ENCODE results near the gene PDZD7. TPM values are rescaled to one million over a fixed set of nuclear protein-coding genes. Genes with fewer than 3 reads are reported as not detected.
A peak's percentile ranks its signal among the peaks of the same experiment; 100 is the strongest.

Gene PDZD7
- total and polyA plus RNA-seq, 9 of the 15 experiments (the other 6 are each of a cell fraction or from before 2014, with no cell fraction given): 0.04 to 0.24 (median 0.08) TPM; not detected in 3

DNA sequence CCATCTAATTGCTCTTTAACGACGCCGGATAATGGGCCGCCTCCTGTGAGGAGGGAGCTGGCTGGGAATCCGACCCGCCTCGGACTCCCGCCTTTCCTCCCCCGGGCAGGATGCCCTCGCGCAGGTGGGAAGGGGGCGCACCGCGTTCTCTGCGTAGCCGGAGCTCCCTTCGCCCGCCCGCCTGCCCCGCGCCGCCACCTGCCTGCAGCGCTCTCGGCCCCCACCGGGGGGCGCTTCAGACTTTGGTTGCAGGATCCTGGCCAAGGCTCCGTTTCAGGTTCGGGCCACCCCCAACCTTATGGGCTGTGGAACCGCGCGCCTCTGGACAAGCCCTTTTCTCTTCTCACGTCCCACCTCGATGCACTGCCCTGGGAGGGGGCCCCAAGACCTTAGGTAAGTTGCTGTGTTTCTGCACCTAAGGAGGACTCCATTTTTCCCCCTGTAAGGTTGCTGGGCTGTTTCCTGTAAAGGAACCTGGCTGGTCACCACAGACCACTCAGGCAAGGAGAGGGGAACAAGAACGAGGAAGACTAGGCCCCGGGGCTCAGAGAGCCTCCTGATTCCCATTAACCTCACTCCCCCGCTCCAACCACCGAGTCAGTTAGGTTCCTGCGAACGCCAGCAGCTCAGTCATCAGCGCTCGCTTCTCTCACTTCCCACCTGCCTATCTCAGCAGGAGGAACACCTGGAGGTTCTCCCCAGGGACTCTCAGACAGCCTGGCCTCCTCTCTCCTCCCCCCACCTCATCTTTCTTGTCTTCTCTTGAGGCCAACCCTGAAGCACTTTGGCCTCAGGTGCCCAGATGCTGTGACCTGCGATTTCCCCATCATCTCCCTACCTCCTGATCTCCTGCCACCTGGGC lies 19.5 kb upstream of the PDZD7 start (continued):
- no peak for TF ChIP-seq EGR1 (conservative IDR thresholded peaks at IDR 0.05)
- TF ChIP-seq, protein P1, sequence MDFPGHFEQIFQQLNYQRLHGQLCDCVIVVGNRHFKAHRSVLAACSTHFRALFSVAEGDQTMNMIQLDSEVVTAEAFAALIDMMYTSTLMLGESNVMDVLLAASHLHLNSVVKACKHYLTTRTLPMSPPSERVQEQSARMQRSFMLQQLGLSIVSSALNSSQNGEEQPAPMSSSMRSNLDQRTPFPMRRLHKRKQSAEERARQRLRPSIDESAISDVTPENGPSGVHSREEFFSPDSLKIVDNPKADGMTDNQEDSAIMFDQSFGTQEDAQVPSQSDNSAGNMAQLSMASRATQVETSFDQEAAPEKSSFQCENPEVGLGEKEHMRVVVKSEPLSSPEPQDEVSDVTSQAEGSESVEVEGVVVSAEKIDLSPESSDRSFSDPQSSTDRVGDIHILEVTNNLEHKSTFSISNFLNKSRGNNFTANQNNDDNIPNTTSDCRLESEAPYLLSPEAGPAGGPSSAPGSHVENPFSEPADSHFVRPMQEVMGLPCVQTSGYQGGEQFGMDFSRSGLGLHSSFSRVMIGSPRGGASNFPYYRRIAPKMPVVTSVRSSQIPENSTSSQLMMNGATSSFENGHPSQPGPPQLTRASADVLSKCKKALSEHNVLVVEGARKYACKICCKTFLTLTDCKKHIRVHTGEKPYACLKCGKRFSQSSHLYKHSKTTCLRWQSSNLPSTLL (IDR thresholded peaks at IDR 0.05): no peak
- TF ChIP-seq NFIC (IDR thresholded peaks at IDR 0.05): no peak
- TF ChIP-seq, protein P2, sequence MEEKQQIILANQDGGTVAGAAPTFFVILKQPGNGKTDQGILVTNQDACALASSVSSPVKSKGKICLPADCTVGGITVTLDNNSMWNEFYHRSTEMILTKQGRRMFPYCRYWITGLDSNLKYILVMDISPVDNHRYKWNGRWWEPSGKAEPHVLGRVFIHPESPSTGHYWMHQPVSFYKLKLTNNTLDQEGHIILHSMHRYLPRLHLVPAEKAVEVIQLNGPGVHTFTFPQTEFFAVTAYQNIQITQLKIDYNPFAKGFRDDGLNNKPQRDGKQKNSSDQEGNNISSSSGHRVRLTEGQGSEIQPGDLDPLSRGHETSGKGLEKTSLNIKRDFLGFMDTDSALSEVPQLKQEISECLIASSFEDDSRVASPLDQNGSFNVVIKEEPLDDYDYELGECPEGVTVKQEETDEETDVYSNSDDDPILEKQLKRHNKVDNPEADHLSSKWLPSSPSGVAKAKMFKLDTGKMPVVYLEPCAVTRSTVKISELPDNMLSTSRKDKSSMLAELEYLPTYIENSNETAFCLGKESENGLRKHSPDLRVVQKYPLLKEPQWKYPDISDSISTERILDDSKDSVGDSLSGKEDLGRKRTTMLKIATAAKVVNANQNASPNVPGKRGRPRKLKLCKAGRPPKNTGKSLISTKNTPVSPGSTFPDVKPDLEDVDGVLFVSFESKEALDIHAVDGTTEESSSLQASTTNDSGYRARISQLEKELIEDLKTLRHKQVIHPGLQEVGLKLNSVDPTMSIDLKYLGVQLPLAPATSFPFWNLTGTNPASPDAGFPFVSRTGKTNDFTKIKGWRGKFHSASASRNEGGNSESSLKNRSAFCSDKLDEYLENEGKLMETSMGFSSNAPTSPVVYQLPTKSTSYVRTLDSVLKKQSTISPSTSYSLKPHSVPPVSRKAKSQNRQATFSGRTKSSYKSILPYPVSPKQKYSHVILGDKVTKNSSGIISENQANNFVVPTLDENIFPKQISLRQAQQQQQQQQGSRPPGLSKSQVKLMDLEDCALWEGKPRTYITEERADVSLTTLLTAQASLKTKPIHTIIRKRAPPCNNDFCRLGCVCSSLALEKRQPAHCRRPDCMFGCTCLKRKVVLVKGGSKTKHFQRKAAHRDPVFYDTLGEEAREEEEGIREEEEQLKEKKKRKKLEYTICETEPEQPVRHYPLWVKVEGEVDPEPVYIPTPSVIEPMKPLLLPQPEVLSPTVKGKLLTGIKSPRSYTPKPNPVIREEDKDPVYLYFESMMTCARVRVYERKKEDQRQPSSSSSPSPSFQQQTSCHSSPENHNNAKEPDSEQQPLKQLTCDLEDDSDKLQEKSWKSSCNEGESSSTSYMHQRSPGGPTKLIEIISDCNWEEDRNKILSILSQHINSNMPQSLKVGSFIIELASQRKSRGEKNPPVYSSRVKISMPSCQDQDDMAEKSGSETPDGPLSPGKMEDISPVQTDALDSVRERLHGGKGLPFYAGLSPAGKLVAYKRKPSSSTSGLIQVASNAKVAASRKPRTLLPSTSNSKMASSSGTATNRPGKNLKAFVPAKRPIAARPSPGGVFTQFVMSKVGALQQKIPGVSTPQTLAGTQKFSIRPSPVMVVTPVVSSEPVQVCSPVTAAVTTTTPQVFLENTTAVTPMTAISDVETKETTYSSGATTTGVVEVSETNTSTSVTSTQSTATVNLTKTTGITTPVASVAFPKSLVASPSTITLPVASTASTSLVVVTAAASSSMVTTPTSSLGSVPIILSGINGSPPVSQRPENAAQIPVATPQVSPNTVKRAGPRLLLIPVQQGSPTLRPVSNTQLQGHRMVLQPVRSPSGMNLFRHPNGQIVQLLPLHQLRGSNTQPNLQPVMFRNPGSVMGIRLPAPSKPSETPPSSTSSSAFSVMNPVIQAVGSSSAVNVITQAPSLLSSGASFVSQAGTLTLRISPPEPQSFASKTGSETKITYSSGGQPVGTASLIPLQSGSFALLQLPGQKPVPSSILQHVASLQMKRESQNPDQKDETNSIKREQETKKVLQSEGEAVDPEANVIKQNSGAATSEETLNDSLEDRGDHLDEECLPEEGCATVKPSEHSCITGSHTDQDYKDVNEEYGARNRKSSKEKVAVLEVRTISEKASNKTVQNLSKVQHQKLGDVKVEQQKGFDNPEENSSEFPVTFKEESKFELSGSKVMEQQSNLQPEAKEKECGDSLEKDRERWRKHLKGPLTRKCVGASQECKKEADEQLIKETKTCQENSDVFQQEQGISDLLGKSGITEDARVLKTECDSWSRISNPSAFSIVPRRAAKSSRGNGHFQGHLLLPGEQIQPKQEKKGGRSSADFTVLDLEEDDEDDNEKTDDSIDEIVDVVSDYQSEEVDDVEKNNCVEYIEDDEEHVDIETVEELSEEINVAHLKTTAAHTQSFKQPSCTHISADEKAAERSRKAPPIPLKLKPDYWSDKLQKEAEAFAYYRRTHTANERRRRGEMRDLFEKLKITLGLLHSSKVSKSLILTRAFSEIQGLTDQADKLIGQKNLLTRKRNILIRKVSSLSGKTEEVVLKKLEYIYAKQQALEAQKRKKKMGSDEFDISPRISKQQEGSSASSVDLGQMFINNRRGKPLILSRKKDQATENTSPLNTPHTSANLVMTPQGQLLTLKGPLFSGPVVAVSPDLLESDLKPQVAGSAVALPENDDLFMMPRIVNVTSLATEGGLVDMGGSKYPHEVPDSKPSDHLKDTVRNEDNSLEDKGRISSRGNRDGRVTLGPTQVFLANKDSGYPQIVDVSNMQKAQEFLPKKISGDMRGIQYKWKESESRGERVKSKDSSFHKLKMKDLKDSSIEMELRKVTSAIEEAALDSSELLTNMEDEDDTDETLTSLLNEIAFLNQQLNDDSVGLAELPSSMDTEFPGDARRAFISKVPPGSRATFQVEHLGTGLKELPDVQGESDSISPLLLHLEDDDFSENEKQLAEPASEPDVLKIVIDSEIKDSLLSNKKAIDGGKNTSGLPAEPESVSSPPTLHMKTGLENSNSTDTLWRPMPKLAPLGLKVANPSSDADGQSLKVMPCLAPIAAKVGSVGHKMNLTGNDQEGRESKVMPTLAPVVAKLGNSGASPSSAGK (IDR thresholded peaks at IDR 0.05): peak; percentile 51; the same call in 1 of the 2 replicates
- TF ChIP-seq, protein P3, sequence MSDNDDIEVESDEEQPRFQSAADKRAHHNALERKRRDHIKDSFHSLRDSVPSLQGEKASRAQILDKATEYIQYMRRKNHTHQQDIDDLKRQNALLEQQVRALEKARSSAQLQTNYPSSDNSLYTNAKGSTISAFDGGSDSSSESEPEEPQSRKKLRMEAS (CRISPR knock-in tag; IDR thresholded peaks at IDR 0.05): peak; percentile 35; the same call in 1 of the 2 replicates
- TF ChIP-seq LCOR (CRISPR knock-in tag; IDR thresholded peaks at IDR 0.05): 0 out of 2 replicates have a peak, but pooled peaks have one; percentile 40
- TF ChIP-seq, protein P4, sequence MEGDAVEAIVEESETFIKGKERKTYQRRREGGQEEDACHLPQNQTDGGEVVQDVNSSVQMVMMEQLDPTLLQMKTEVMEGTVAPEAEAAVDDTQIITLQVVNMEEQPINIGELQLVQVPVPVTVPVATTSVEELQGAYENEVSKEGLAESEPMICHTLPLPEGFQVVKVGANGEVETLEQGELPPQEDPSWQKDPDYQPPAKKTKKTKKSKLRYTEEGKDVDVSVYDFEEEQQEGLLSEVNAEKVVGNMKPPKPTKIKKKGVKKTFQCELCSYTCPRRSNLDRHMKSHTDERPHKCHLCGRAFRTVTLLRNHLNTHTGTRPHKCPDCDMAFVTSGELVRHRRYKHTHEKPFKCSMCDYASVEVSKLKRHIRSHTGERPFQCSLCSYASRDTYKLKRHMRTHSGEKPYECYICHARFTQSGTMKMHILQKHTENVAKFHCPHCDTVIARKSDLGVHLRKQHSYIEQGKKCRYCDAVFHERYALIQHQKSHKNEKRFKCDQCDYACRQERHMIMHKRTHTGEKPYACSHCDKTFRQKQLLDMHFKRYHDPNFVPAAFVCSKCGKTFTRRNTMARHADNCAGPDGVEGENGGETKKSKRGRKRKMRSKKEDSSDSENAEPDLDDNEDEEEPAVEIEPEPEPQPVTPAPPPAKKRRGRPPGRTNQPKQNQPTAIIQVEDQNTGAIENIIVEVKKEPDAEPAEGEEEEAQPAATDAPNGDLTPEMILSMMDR (IDR thresholded peaks at IDR 0.05 in 2 of 3, conservative IDR thresholded peaks at IDR 0.05 in 1 of 3; ENCODE audit: insufficient read depth in 2 of 3, low read depth in 1 of 3, low read length in 3 of 3): peak; percentile 71 to 89 (median 80); a peak in 5 of 6 replicates
- TF ChIP-seq ZNF24 (IDR thresholded peaks at IDR 0.05): no peak
- TF ChIP-seq CREM (IDR thresholded peaks at IDR 0.05; ENCODE audit: low read depth): 0 out of 2 replicates have a peak, but pooled peaks have one; percentile 10
- no peak for TF ChIP-seq SMARCB1 (IDR thresholded peaks at IDR 0.05; ENCODE audit: insufficient read length, low read depth)
